IPS-18c (cell line): Measurements from ENCODE around the gene FAM3C.
"Not testable (repeated sequence)": the region's sequence is repeated elsewhere in the genome, so short reads cannot be mapped to it uniquely, and the experiment has no call there.

ENCODE experiments used
- H3K4me3 ChIP-seq: 2 replicates; pipeline ENCODE4 v1.7.0; 2013; ENCODE audit warnings: low read depth, mild to moderate bottlenecking, low read length, moderate library complexity; ENCODE audit not compliant: insufficient read depth
- H3K9me3 ChIP-seq: one replicate; pipeline ENCODE4 v1.6.1; 2013; ENCODE audit warnings: mild to moderate bottlenecking, low read length, moderate library complexity; ENCODE audit not compliant: control insufficient read depth, insufficient read depth

Gene FAM3C

GRCh38 chr7:121328508-121329190 lies 67.5 kb downstream of the FAM3C start, which contains the start of gene WNT16:
Gene WNT16, plus strand, starts transcription at chr7:121329000. Its CDS starts 293 bp downstream, at chr7:121329293.
- Histone ChIP-seq H3K4me3 (peak within 1 kb of the TSS; percentile 58), H3K9me3 (no peaks in the 10 kb centered on the region)

GRCh38 chr7:121327671-121328070 lies 68.4 kb downstream of the FAM3C start:
- H3K4me3 ChIP-seq = no peak overlapping the region
- H3K9me3 ChIP-seq = no peaks in the 10 kb centered on the region

- no peak overlapping the region for H3K4me3 ChIP-seq
- no peaks in the 10 kb centered on the region for H3K9me3 ChIP-seq
These were observed 72.4 kb downstream of the FAM3C start for GRCh38 chr7:121323515-121324302.

GRCh38 chr7:121322460-121322859 lies 73.6 kb downstream of the FAM3C start:
- H3K4me3 ChIP-seq = no peak overlapping the region
- no peaks in the 10 kb centered on the region for H3K9me3 ChIP-seq

GRCh38 chr7:121315170-121315569 lies 80.9 kb downstream of the FAM3C start:
- H3K9me3 ChIP-seq, H3K4me3 ChIP-seq: not testable (repeated sequence)

- Histone ChIP-seq H3K9me3 (no peaks in the 10 kb centered on the region), H3K4me3 (no peak overlapping the region)
These were observed 82.1 kb downstream of the FAM3C start for GRCh38 chr7:121313793-121314676.

- Histone ChIP-seq H3K4me3 (no peak overlapping the region), H3K9me3 (no peaks in the 10 kb centered on the region)
These were observed 82.8 kb downstream of the FAM3C start for GRCh38 chr7:121313220-121313792.

- Histone ChIP-seq H3K9me3 (no peaks in the 10 kb centered on the region), H3K4me3 (no peak overlapping the region)
These were observed 89.0 kb downstream of the FAM3C start for GRCh38 chr7:121307021-121307574.

- H3K4me3 ChIP-seq = no peak overlapping the region
- no peaks in the 10 kb centered on the region for H3K9me3 ChIP-seq
These were observed 89.5 kb downstream of the FAM3C start for GRCh38 chr7:121306565-121306964.

GRCh38 chr7:121305109-121305508 lies 91.0 kb downstream of the FAM3C start:
- no peaks in the 10 kb centered on the region for H3K9me3 ChIP-seq
- H3K4me3 ChIP-seq = no peak overlapping the region

GRCh38 chr7:121304102-121304658 lies 91.9 kb downstream of the FAM3C start:
- no peak overlapping the region for H3K4me3 ChIP-seq

GRCh38 chr7:121303422-121304101 lies 92.5 kb downstream of the FAM3C start:
- H3K4me3 ChIP-seq = no peak overlapping the region
- H3K9me3 ChIP-seq = no peaks in the 10 kb centered on the region

More at GRCh38 chr7:121304102-121304658, 91.9 kb downstream of the FAM3C start:
- H3K9me3 ChIP-seq = no peaks in the 10 kb centered on the region

- H3K4me3 ChIP-seq = no peak overlapping the region
- H3K9me3 ChIP-seq = no peaks in the 10 kb centered on the region
These were observed 93.8 kb downstream of the FAM3C start for GRCh38 chr7:121302214-121302745.

GRCh38 chr7:121301446-121302213 lies 94.5 kb downstream of the FAM3C start:
- Histone ChIP-seq H3K9me3 (no peaks in the 10 kb centered on the region), H3K4me3 (no peak overlapping the region)

GRCh38 chr7:121300685-121301420 lies 95.3 kb downstream of the FAM3C start:
- H3K4me3 ChIP-seq = no peak overlapping the region
- H3K9me3 ChIP-seq = no peaks in the 10 kb centered on the region
